Pulmonary artery endothelial cell (primary cell): ENCODE results near the gene IKBKE. TPM values are rescaled to one million over a fixed set of nuclear protein-coding genes. Genes with fewer than 3 reads are reported as not detected.
"Not testable (repeated sequence)": the region's sequence is repeated elsewhere in the genome, so short reads cannot be mapped to it uniquely, and the experiment has no call there.

Experiments
- DNase-seq: peaks from one replicate; pipeline ENCODE4 v3.0.0-alpha.2; 2011; ENCODE audit warnings: low read depth, low spot score
- total RNA-seq: library from RNA; depleted of rRNA; stranded (reverse); fragments of >200 nt; gene quantifications from 2 replicates; pipeline ENCODE4 v1.2.3, GENCODE V29; 2014

IKBKE gene
- total RNA-seq, 1 donor from 2014 or later: 14.8 TPM

- no peak for DNase-seq
Observed at GRCh38 chr1:206472454-206472853, 2.2 kb downstream of the IKBKE start.

DNA sequence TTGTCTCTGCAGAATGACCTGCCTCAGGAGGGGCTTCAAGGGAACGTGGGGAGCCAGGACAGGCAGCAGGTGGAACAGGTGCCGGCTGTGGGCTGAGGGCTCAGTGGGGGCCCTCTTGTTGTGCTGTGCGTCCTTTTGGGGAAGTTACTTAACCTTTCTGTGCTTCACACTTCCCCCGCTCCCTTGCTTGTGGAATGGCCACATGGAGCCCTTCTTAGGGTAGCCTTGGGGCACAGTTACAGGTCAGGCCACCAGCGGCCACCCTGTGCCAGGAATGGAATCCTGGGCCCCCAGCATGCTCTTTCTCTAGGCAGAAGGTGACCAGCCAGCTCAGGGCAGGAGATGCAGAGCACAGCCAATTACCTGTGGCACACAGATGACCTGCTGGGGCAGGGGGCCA lies 2.6 kb downstream of the IKBKE start:
- DNase-seq: no peak

GRCh38 chr1:206476058-206476457 lies 5.8 kb downstream of the IKBKE start:
- no peak for DNase-seq

DNA sequence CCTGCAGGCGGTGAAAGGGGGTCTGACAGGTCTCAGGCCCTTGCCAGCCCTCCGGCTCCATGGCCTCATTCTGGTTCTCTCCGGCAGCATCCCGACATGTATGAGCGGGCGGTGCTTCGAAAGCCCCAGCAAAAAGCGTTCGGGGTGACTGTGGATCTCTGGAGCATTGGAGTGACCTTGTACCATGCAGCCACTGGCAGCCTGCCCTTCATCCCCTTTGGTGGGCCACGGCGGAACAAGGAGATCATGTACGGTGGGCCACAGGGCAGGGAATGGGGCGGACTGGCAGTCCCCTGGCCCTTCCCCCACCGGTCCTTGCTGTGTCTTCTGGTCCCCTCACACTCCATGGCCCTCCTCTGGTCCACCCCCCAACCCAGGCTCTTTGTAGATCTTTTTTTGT lies 6.3 kb downstream of the IKBKE start:
- DNase-seq: no peak

GRCh38 chr1:206477110-206477509 lies 6.8 kb downstream of the IKBKE start:
- DNase-seq: no peak

GRCh38 chr1:206477581-206478380 lies 7.5 kb downstream of the IKBKE start:
- no peak for DNase-seq

- DNase-seq: no peak
Observed at GRCh38 chr1:206478746-206479145, 8.5 kb downstream of the IKBKE start.

DNA sequence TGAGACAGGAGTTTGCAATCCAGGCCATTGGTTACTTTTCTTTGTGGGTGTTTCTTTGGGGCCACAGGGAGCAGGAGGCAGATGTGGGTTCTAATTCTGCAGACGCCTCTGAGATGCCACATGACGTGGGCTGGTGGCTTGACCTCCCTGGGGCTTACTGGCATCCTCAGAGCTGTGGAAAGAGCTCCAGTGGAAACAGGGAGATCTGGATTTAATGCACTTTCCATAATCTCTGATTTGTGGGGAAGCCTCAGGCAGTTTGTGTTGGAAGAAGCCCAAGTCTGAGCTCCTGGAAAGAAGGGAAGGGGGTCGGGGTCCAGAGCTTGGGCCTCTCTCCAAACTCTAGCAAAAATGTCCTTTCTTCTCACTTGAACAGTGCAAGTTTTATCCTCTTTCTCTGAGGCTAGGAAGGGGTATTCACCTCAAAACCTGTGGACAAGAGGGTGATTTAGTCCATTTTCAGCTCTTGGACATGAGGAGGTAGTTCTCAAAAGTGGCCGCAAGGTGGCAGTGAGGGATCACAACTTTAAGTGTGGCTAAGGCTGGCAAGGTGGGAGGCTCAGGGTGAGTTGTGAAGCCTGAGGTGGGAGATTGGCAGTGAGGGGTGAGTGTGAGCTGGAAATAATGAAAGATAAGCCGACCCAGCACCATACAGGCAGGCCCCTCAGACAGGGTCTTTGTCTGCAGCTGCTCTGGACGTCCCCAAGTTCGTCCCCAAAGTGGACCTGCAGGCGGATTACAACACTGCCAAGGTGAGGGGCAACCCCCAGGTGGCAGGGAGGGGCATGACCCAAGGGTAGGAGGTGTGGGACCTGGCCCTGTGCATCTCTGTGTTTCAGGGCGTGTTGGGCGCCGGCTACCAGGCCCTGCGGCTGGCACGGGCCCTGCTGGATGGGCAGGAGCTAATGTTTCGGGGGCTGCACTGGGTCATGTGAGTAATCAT lies 9.2 kb downstream of the IKBKE start:
- DNase-seq: no peak

- DNase-seq: no peak
Observed at GRCh38 chr1:206480211-206480610, 9.9 kb downstream of the IKBKE start.

- DNase-seq: no peak
Observed at GRCh38 chr1:206482611-206483010, 12.3 kb downstream of the IKBKE start.

DNA sequence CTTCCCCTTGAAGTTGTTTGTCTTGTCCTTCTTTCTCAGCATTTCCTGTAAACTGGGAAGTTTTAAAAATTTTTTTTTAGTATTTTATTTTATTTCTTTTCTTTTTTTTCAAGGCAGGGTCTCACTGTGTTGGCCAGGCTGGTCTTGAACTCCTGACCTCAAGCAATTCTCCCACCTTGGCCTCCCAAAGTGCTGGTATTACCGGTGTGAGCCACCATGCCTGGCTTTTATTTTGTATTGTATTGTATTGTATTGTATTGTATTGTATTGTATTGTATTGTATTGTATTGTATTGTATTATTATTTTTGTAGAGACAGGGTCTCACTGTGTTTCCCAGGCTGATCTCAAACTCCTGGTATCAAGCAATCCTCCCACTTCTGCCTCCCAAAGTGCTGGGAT lies 13.6 kb downstream of the IKBKE start:
- DNase-seq: not testable (repeated sequence)

DNA sequence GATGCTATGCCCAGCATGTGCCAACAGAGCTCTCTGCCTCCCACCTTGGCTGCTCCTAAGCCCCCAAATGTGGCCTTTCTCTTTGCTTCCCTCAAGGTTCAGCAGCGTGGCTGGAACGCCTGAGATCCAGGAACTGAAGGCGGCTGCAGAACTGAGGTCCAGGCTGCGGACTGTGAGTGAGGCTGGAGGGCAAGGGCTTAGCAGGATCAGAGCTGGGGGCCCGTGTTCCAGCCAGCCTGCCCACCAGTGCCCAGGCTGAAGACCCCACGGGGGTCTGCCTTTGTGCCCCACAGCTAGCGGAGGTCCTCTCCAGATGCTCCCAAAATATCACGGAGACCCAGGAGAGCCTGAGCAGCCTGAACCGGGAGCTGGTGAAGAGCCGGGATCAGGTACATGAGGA lies 14.6 kb downstream of the IKBKE start:
- DNase-seq: no peak

- no peak for DNase-seq
Observed at GRCh38 chr1:206486995-206487788, 16.9 kb downstream of the IKBKE start.

DNA sequence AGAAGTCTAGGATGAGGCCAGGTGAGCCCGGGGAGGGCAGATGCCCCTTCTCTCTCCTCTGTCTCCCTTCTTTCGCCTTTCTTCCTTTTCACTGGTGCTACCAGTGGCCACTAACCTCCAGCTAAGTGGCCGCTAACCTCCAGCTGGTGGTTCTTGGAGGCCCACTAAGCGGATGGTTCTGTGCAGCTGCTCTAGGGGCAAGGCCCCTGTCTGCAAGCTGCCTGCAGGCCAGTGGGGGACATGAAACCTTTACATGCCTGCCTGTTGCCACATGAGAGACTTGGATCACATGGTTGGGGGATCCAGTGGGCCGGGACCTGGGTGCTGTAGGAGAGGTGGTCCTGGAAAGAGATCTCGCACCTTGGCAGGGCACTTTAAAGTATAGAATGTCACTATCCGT lies 17.7 kb downstream of the IKBKE start:
- DNase-seq: no peak

GRCh38 chr1:206488466-206488865 lies 18.2 kb downstream of the IKBKE start:
- no peak for DNase-seq

DNA sequence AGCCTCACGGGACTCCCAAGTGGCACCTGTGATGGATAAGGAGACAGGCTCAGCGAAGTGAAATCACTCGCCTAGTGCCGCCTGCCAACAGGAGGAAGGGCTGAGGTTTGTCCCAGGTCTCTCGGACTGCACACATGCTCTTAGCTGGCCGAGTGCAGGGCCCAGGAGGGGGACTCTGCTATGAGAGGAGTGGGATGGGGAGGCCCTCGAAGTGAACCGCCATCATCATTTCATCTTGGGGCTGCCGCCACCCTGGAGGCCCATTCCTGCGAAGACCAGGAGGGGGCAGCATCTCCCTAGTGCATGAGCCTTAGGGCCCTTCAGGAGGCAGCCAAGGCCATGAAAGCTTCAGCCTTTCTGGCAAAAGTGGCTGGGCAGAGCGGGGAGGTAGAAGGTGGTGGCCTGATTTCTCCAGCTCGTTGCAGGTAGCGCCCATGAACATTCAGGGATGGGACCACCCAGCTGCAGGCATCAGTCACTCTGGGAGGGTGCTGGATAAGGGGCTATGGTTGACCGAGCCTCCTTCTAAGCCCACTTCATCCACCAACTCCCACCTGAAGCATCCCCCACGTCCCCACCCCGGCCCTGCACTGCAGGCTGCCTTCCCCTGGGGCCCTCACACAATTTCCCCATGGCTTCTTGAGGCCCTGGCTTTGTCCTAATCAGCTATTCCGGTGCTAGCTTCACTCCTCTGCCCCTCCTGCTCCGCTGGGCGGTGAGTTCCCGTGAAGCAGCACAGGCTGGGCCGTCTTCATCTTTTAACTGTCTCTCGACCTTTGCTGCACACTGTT lies 19.9 kb downstream of the IKBKE start:
- DNase-seq: no peak

DNA sequence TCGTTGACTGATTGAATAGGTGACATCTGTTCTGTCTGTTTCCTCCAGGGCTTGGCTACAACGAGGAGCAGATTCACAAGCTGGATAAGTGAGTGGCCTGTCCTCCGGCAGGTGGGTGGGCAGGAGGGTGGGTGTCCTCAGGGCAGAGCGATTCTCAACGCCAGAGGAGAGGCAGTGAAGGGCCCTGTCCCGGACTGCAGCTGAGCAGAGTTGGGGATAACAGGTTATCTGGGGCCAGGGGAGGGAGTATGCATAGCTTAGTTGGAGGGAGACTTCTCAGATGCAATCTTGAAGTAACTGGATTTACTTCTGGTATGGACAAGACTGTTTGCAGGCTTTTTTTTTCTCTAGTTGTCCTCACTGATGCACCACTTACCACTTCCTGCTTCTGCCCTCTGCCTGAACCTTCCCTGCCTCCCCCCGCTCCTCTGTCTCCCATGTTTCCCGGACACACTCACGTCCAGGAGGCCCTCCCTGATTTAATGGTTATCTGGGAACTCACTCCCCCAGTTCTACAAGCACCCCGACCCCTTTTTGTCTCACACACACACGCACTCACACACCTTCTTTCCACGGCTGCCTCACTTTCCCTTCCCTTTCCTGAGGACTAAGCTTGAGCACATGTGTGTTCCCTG lies 20.6 kb downstream of the IKBKE start:
- no peak for DNase-seq

GRCh38 chr1:206491616-206492015 lies 21.3 kb downstream of the IKBKE start:
- no peak for DNase-seq

DNA sequence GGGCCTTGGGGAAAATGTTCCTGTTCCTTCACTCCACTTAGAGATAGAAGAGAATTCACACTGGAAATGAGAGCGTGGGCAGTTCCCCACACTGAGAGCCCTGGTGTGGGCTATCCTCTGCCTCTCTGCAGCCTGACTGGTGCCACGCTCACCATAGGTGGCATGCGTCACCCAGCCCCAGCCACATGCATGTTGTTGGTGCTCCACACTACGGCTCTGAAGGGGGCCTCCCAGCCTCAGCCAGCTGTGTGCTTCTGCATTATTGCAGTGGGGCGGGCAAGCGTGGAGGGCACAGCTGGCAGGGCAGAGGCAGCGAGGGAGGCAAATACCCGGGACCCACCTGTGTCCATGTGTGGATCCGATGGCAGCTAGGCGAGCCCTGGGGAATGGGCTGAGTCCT lies 22.3 kb downstream of the IKBKE start:
- no peak for DNase-seq

- DNase-seq: no peak
Observed at GRCh38 chr1:206493279-206493678, 23.0 kb downstream of the IKBKE start.
